HL-60 (cell line): Measurements from ENCODE around the gene ISG20L2.
A peak's percentile ranks its signal among the peaks of the same experiment; 100 is the strongest.

Experiments
- DNase-seq, 2 experiments: peaks; one replicate each; pipeline ENCODE4 v3.0.0-alpha.2; 2010 to 2020; ENCODE audit warnings: low read depth in 1 of 2, low spot score in 1 of 2
- H3K27ac ChIP-seq: fragments of 250-450 bp; sonication (Bioruptor Pico); replicated peaks from 2 replicates; pipeline ENCODE4 v1.5.1; 2020; ENCODE audit warnings: mild to moderate bottlenecking, moderate library complexity
- H3K27me3 ChIP-seq: fragments of 250-450 bp; sonication (Bioruptor Pico); 2 replicates; pipeline ENCODE4 v1.5.1; 2021; ENCODE audit warnings: mild to moderate bottlenecking, moderate library complexity; ENCODE audit not compliant: insufficient read depth, poor library complexity, severe bottlenecking
- H3K4me3 ChIP-seq: replicated peaks from 2 replicates; pipeline ENCODE4 v1.5.1; 2011; ENCODE audit warnings: mild to moderate bottlenecking, control low read depth, low read length; ENCODE audit not compliant: insufficient read depth
- CTCF ChIP-seq: IDR thresholded peaks from one replicate; pipeline ENCODE4 v1.5.1; 2011; ENCODE audit warnings: low read length, control low read depth, inconsistent platforms; ENCODE audit not compliant: insufficient read depth
- GABPA ChIP-seq: IDR thresholded peaks from 2 replicates; pipeline ENCODE4 v1.6.1; 2012; ENCODE audit warnings: low read depth
- POLR2AphosphoS5 ChIP-seq: IDR thresholded peaks from 2 replicates; pipeline ENCODE4 v1.6.1; 2012; ENCODE audit warnings: low read depth
- REST ChIP-seq: IDR thresholded peaks from 2 replicates; pipeline ENCODE4 v1.6.1; 2012; ENCODE audit warnings: low read depth; ENCODE audit not compliant: insufficient replicate concordance
- SPI1 ChIP-seq: IDR thresholded peaks from 2 replicates; pipeline ENCODE4 v1.6.1; 2012; ENCODE audit warnings: low read depth, mild to moderate bottlenecking, borderline replicate concordance

The ISG20L2 gene

GRCh38 chr1:156748670-156749418 is 20.3 kb upstream of the ISG20L2 start:
- peak; percentile 85 to 89 for DNase-seq
- Histone ChIP-seq H3K4me3 (peak overlapping the region; percentile 75), H3K27me3 (no peaks in the 10 kb centered on the region), H3K27ac (peak overlapping the region; percentile 99)
- TF ChIP-seq REST: no peak
- 0 out of 2 replicates have a peak, but pooled peaks have one; percentile 30 for TF ChIP-seq SPI1
- peak; percentile 82 for TF ChIP-seq POLR2AphosphoS5
- TF ChIP-seq CTCF: no peak
- peak; percentile 80 for TF ChIP-seq GABPA

GRCh38 chr1:156747742-156748669 is 19.4 kb upstream of the ISG20L2 start:
- Histone ChIP-seq H3K4me3 (peak overlapping the region; percentile 75), H3K27ac (peak overlapping the region; percentile 99), H3K27me3 (no peaks in the 10 kb centered on the region)
- DNase-seq: no peak
- TF ChIP-seq CTCF (no peak), POLR2AphosphoS5 (0 out of 2 replicates have a peak, but pooled peaks have one; percentile 36), REST (no peak)

- peak overlapping the region; percentile 99 for H3K27ac ChIP-seq
- no peak for TF ChIP-seq CTCF
- DNase-seq: peak; percentile 73 to 79
Measured at GRCh38 chr1:156746728-156747631, 18.4 kb upstream of the ISG20L2 start.

More at GRCh38 chr1:156746728-156747631, 18.4 kb upstream of the ISG20L2 start:
- Histone ChIP-seq H3K4me3 (peak overlapping the region; percentile 75), H3K27me3 (no peaks in the 10 kb centered on the region)
